ENCODE results near the gene CXCR4. TPM values are rescaled to one million over a fixed set of nuclear protein-coding genes. Genes with fewer than 3 reads are reported as not detected.

CXCR4 gene
- total and polyA plus RNA-seq, 11 donors = 1.1 to 21.3 (median 3.7) TPM

DNA sequence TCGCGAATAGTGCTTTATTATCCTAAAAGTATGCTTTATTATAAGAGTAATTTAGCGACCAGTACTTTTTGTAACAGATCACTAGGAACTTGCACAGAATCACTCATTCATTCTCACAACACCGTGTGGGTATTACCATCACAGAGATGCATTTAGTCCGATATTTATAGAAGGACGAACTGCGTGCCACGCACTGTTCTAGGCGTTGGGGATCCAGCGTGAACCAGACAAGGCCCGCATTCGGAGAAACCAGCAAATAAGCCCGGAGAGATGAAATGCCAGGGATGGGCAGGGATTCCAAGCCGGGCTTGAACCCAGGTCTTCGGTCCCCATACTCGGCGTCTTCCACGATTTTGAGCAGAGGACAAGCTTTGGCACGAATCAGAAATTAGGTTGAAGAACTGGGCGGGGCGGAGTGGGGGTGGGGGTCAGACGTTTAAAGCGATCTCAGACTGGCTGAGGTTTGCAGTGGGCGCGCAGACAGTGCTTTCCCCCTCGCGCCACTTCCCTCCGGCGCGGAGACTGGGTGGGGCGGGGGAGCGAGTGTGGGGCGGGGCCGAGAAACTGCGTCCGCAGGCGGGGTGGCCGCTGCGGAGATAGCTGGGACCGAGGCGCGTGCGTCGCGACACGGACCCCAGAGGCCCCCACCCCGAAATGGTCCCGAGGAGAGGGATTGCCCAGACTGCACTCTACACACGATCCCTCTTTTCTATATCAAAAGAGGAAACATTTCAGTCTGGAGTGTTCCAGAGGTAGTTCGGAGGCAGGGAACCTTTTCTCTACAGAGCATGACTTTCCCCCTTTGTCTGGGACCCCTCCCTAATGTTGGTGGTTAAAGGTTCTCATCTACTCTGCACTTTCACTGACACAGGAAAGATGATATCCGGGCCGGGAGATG lies 1.1 kb upstream of the CXCR4 start:
- ATAC-seq (peak; percentile 62 to 69 (median 66)), DNase-seq (peak; percentile 62 to 86 (median 66))
- TF ChIP-seq CTCF (IDR thresholded peaks at IDR 0.05) (no peak), POLR2A (IDR thresholded peaks at IDR 0.05) (no peak)
- Histone ChIP-seq H3K27me3 (peaks cover 0 to 46% (median 31%) of the 10 kb centered on the region in 9 donors), H3K36me3 (peaks cover 0 to 17% (median 0%) of the 10 kb centered on the region in 9 donors), H3K4me3 (peak overlapping the region; percentile 21 to 82 (median 60)), H3K9me3 (no peaks in the 10 kb centered on the region), H3K4me1 (peaks cover 0 to 52% (median 19%) of the 10 kb centered on the region in 12 donors), H3K27ac (peak overlapping the region in 5 of 12 donors; percentile 4 to 91 (median 56))
- 1% methylated on average over 36 to 52 of the region's 52 CpGs for WGBS, 4 donors
- intact Hi-C loops (cut with DNase I) = loop anchor here in 8 of 10 donors (5.0 to 10.0 kb wide), 10 partner anchors 92 to 263 kb away; partner anchors contain the start of gene DARS1 (in 2 of the 8)

GRCh38 chr2:136117391-136117841 lies 533 bp downstream of the CXCR4 start:
- 0 to 1% (median 0%) methylated on average over 23 to 35 of the region's 35 CpGs for WGBS, 4 donors
- peak; percentile 35 to 78 (median 56) for DNase-seq
- intact Hi-C loops (cut with DNase I) = loop anchor here in 8 of 10 donors (2.0 to 10.0 kb wide), 11 partner anchors 90 to 265 kb away; partner anchors contain the start of gene DARS1 (in 2 of the 8)
- H3K27ac ChIP-seq = peak overlapping the region in 10 of 12 donors; percentile 1 to 91 (median 57)
- TF ChIP-seq CTCF (IDR thresholded peaks at IDR 0.05) = peak in 4 of 12 donors; percentile 6 to 26 (median 16)
- TF ChIP-seq POLR2A (IDR thresholded peaks at IDR 0.05) = no peak
- H3K36me3 ChIP-seq = peaks cover 0 to 26% (median 7%) of the 10 kb centered on the region in 9 donors
- no peaks in the 10 kb centered on the region for H3K9me3 ChIP-seq
- H3K27me3 ChIP-seq = peaks cover 0 to 47% (median 31%) of the 10 kb centered on the region in 9 donors
- H3K4me1 ChIP-seq = peaks cover 0 to 63% (median 19%) of the 10 kb centered on the region in 12 donors
- peak overlapping the region; percentile 33 to 82 (median 60) for H3K4me3 ChIP-seq
- ATAC-seq = peak in 3 of 4 donors; percentile 48 to 56 (median 51)

- Histone ChIP-seq H3K36me3 (peaks cover 0 to 26% (median 7%) of the 10 kb centered on the region in 9 donors), H3K9me3 (no peaks in the 10 kb centered on the region), H3K4me3 (peak overlapping the region; percentile 33 to 82 (median 60)), H3K27ac (peak overlapping the region in 10 of 12 donors; percentile 1 to 91 (median 57)), H3K4me1 (peaks cover 0 to 64% (median 19%) of the 10 kb centered on the region in 12 donors), H3K27me3 (peaks cover 0 to 47% (median 31%) of the 10 kb centered on the region in 9 donors)
- WGBS, 4 donors = 0 to 3% (median 1%) methylated on average over 21 to 57 of the region's 57 CpGs; no CpG with 5 or more reads in 1 of the 4 donors
- intact Hi-C loops (cut with DNase I) = loop anchor here in 8 of 10 donors (2.0 to 10.0 kb wide), 11 partner anchors 90 to 265 kb away; partner anchors contain the start of gene DARS1 (in 2 of the 8)
- TF ChIP-seq CTCF (IDR thresholded peaks at IDR 0.05) (no peak), POLR2A (IDR thresholded peaks at IDR 0.05) (no peak)
- ATAC-seq (no peak), DNase-seq (peak; percentile 32 to 70 (median 43))
Observed at GRCh38 chr2:136116813-136117390, 1.0 kb downstream of the CXCR4 start.
